ENCODE measurements around the gene SKIDA1.

DNA sequence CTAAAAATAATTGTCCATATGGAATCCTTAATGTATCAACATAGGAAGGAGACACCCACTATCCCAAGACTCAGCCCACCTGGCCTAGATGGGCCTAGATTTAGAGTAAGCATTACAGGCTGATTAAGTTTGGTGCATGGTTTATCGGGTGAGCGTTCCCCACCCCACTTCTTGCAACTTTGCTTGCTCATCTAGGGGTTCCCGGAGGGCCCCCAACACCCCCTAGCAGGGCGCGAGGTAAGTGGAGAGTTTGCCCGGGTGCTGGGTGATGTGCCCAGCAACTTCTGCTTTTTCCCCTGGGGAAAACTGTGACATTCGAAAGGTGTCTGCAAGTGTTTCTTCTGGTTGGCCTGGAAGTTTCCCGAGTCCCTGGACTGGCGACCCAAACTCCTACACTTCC lies 31.7 kb downstream of the SKIDA1 start:
- TF ChIP-seq, protein P1, sequence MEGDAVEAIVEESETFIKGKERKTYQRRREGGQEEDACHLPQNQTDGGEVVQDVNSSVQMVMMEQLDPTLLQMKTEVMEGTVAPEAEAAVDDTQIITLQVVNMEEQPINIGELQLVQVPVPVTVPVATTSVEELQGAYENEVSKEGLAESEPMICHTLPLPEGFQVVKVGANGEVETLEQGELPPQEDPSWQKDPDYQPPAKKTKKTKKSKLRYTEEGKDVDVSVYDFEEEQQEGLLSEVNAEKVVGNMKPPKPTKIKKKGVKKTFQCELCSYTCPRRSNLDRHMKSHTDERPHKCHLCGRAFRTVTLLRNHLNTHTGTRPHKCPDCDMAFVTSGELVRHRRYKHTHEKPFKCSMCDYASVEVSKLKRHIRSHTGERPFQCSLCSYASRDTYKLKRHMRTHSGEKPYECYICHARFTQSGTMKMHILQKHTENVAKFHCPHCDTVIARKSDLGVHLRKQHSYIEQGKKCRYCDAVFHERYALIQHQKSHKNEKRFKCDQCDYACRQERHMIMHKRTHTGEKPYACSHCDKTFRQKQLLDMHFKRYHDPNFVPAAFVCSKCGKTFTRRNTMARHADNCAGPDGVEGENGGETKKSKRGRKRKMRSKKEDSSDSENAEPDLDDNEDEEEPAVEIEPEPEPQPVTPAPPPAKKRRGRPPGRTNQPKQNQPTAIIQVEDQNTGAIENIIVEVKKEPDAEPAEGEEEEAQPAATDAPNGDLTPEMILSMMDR (IDR thresholded peaks at IDR 0.05), result no peak
- no peak for TF ChIP-seq NR2C2 (CRISPR knock-in tag; IDR thresholded peaks at IDR 0.05)
